Suppressor macrophage (primary cell): ENCODE results near the gene HIVEP1.

Experiments
- DNase-seq, 4 experiments: peaks; one replicate each; pipeline ENCODE4 v3.0.0-alpha.2; 2020 to 2022

Gene HIVEP1

GRCh38 chr6:12051861-12052368, 39.8 kb downstream of the HIVEP1 start:
- DNase-seq: peak; percentile 77 to 94 (median 88)

- DNase-seq: peak in 2 of 4 experiments; percentile 65 to 77
These were observed 46.3 kb downstream of the HIVEP1 start for GRCh38 chr6:12058172-12058961.

GRCh38 chr6:12060780-12061609, 48.9 kb downstream of the HIVEP1 start:
- DNase-seq: peak; percentile 86 to 95 (median 93)

GRCh38 chr6:12062605-12063004, 50.5 kb downstream of the HIVEP1 start:
- DNase-seq: no peak

- no peak for DNase-seq
These were observed 52.0 kb downstream of the HIVEP1 start for GRCh38 chr6:12064131-12064530.

DNA sequence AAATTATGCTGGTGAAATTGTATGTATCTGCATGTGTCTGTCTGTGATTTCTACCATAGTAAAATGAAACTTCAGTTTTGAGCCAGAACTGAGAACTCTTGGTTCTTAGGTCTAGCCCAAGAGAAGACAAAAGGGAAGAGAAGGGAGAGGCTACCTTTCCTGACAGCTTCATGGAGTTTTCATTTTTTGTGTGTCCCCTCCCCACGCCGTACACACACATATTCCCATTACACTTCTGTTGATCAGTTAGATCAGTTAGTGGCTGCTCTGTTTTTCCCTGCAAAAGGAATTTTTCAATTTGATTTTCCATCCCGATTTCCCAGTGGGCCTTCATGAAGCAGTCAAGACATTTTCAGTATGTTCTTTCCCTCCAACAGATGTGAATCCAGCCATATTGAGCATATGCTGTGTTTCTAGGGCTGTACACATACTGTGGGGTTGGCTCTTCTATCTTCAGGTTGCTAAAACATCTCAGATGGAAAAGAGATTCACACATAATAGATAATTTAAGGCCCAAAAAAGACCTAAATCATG, 52.5 kb downstream of the HIVEP1 start:
- DNase-seq: no peak

DNA sequence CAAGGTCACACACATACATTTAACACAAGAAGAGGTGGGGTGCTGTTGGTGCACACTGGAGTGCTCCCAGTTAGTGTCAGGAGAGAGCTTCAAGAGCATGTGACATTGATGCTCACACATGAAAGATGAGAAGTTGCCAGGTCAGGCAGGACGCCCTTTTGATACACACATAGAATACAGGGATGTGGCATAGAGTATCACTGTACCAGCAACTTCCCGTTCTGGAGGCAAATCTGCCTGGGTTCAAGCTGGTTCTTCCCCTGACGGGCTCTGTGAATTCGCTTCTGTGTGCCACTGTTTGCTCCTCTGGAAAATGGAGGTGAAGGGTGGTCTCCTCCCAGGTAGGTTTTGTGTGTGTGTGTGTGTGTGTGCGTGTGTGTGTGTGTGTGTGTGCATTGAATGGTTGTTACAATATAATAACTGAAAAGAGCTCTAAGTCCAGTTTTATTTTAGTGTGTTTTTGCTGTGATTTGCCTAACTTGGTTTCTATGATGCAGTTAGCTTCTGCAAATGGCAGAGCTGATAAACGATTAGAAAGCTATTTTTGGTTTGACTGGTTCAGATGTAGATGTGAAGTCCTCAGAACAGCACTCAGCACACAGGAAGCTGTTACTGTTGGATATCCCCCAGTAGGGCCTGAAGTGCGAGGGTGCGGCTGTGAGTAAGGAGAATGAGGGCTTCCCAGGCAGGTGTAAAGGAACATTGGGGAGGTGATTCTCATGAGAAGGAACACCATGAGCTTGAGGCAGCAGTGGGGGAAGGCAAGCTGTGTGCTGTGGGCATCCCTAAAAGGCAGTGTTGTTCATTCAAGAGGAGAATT, 53.4 kb downstream of the HIVEP1 start:
- DNase-seq: no peak

DNA sequence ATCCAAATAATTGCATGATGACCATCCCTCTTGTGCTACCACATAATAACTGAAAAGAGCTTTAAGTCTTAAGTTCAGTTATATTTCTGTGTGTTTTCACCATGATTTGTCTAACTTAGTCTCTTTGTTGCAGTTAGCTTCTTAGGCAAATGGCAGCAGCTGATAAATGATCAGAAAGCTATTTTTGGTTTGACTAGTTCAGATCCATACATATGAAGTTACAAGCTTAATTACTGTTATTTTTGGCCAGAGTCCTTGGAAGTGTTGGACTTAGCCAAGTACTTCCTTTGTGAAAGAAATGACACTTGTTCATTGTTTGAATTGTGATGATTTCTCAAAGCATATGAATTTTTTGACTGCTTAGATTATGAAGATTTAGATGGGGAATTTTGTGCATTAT, 54.2 kb downstream of the HIVEP1 start:
- DNase-seq: no peak

- DNase-seq: peak in 1 of 4 experiments; percentile 23
These were observed 56.9 kb downstream of the HIVEP1 start for GRCh38 chr6:12068899-12069557.

DNA sequence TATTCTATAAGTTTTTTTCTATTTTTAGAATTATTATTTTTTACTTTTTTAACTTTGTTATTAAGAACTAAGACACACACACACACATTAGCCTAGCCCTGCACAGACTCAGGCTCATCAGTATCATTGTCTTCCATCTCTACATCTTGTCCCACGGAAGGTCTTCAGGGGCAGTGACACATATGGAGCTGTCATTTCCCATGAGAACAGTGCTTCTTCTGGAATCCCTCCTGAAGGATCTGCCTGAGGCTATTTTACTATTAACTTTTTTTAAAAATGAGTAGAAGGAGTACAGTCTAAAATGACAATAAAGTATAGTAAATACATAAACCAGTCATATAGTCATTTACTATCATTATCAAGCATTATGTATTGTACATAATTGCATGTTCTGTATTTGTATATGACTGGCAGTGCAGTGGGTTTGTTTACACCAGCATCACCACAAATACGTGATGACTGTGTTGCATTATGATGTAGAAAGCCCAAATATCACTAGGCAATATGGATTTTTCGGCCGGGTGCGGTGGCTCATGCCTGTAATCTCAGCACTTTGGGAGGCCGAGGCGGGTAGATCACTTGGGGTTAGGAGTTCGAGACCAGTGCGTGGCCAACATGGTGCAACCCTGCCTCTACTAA, 57.9 kb downstream of the HIVEP1 start:
- DNase-seq: no peak

DNA sequence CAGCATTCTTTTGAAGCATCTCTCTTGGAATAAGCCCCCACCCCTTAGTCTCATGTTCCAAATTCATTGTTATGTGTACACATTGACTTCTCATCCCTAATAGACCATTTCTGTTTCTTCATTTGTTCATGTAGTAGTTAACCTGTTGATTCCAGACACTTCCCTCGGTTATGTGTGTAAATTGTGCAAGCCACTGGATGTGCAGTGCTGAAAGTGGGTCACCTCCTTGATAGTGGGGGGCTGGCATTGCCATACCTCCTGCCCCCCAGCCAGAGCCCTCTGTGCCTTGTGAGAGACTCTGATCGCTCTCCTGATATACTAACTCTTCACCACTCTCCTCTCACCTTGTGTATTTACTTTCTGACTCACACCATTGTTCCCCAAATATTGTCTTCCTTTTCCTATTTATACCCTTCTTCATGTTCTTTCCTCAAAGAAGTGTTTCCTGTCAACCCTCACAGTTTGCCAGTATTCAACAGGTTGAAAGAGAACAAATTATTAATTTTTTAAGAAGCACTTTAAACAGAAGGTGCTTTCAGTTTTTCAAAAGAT, 59.0 kb downstream of the HIVEP1 start:
- no peak for DNase-seq

GRCh38 chr6:12075067-12075563, 63.0 kb downstream of the HIVEP1 start:
- peak in 2 of 4 experiments; percentile 34 to 55 for DNase-seq

- peak in 3 of 4 experiments; percentile 41 to 55 (median 45) for DNase-seq
These were observed 65.1 kb downstream of the HIVEP1 start for GRCh38 chr6:12077021-12077710.

DNA sequence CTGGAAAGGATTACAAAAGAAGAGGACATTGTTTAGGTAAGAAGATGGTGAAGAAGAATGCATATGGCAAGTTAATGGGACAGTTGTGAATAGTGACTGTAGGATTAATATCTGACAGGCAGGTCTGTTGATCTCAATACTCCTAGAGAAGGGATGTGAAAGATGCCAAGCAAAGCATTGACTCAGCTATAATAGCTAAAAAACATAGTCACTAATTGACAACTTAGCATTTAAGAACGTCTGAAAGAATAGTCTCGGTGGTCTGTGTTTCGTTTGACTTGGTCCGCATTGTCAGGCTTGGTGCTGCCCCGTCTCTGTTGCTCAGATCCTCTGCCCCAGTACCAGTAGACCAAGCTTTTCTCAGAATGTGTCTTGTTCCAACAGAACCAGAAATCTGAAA, 65.9 kb downstream of the HIVEP1 start:
- no peak for DNase-seq

- DNase-seq: peak; percentile 37 to 60 (median 52)
These were observed 69.7 kb downstream of the HIVEP1 start for GRCh38 chr6:12081771-12082170.

- DNase-seq: no peak
These were observed 70.3 kb downstream of the HIVEP1 start for GRCh38 chr6:12082368-12082767.

- DNase-seq: no peak
These were observed 71.2 kb downstream of the HIVEP1 start for GRCh38 chr6:12083302-12083701.

- DNase-seq: no peak
These were observed 71.7 kb downstream of the HIVEP1 start for GRCh38 chr6:12083763-12084162.

DNA sequence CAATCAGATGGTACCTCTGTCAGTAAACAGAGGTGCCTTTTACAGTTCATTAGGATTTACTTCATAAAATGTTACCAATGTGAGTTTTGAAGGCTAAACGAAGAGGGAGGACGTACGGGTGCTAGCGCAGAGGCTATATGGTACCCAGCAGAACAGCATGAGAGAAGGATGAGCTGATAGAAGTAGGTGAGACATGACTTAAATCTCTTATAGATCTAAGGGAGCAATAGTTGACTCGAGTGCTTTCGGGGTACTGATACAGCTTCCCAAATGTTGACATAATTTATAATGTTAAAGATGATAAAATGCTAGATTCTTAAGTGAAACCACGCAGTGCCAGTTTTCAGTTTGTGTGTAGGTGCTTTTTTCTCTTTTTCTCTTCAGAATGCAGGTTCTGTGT, 72.6 kb downstream of the HIVEP1 start:
- no peak for DNase-seq

GRCh38 chr6:12088531-12088930, 76.4 kb downstream of the HIVEP1 start:
- DNase-seq: no peak
